Amniotic epithelial cell (primary cell): ENCODE data around the gene STX2.
"Not testable (repeated sequence)": the region's sequence is repeated elsewhere in the genome, so short reads cannot be mapped to it uniquely, and the experiment has no call there.

Experiments used
- DNase-seq: peaks from one replicate; pipeline ENCODE4 v3.0.0-alpha.2; 2010; ENCODE audit warnings: low read depth

STX2 gene

GRCh38 chr12:130838951-130839769 lies at the start of gene STX2:
TSS of gene STX2 (minus strand) at chr12:130839250. CDS start at chr12:130839099, 151 bp downstream.
- DNase-seq, result peak; percentile 77

DNA sequence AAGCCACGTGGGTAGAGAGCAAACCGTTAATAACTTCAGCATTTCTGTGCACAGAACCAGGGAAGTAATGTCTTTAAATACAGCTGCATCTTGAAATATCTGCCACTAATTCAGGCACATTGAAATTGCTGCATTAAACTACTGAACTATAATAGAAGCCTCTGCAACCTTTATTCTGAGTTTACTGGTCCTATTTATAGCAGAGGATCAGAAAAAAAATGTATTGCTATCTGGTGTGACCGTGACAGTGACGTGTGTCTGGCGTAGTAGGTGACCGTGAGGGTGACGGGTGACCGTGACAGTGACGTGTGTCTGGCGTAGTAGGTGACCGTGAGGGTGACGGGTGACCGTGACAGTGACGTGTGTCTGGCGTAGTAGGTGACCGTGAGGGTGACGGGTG lies 48.1 kb upstream of the STX2 start:
- DNase-seq, result not testable (repeated sequence)

GRCh38 chr12:130881548-130881947 lies 42.5 kb upstream of the STX2 start:
- DNase-seq, result no peak

GRCh38 chr12:130881046-130881445 lies 42.0 kb upstream of the STX2 start:
- DNase-seq, result no peak

DNA sequence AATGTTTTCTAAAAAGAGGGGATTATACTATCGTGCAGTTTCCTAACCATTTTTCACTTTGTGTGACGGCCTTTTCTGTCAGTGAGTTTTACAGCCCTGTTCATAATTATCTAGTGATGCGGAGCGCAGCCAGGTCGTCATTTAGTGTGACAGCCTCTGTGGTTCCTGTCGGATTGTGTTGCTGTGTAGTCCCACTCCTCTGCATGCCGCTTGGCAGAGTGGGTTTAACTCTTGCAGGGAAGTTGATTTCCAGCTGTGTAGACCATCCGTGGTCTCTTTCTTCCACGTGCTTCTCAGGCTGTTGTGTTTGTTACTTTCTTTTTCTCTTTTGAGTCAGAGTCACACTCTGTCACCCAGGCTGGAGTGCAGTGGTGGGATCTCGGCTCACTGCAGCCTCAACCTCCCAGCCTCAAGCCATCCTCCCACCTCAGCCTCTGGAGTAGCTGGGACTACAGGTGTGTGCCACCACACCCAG lies 41.4 kb upstream of the STX2 start:
- no peak for DNase-seq

- DNase-seq, result no peak
Measured at GRCh38 chr12:130879781-130880389, 40.8 kb upstream of the STX2 start.

DNA sequence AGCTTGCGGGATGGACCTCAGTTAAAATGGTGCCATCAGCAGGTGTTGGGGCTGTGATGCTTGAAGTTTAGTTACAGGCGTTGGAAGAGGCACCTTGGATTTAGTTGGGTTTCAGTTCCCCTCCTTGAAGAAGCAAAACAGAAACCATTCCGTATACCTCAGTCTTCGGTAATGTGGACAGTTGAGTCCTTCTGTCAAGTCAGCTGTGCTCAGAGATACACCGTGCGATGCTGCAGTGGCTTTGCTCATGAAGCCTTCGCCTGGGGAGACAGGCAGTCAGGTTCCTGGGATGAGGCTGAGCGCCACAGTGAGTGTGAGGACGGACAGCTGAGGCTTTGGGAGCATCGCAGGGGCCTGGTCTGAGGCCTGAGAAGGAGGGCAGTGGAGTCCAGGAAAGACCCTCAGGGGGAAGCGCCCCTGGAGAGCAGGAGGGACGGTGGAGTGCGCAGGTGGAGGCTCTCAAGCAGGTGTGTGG lies 40.2 kb upstream of the STX2 start:
- DNase-seq, result no peak

DNA sequence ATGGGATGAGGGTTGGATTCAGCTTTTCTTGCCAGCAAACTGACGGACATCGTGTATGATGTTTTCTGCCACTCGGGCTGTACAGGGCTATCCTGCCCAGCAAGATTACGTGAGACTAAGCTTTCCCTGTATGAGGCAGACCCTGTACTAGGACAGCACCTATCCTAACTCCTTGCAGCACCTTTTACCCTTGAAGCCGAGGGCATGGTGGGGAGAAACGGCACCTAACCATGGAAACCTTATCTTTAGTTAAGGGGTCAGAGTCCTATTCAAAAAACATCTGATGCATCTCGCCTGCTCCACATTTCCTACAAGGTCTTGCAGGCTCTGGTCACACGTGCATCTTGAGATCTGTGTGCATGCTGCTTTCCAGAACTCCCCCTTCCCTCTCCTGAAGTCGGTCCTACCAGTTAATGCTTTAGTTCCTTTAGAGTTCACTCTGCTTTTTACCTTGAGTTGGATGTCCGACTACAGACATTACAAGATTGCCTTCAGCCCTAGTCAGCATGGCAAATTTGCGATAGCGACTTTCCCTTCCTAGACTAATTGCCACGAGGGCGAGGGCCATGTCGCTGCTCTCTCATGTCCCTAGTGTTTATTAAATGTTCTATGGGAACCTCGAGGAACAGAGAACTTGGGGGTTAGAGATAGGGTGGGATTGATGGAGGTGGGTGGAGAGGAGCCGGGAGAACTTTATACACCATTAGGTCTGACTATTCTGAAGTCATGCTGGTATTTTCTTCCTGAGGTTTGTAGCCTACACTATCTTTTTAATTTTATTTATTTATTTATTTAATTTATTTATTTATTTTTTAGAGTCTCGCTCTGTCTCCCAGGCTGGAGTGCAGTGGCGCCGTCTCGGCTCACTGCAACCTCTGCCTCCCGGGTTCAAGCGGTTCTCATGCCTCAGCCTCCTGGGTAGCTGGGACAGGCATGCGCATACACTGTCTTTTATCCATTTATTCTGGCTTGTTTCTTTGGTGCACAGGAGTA lies 39.4 kb upstream of the STX2 start:
- no peak for DNase-seq

DNA sequence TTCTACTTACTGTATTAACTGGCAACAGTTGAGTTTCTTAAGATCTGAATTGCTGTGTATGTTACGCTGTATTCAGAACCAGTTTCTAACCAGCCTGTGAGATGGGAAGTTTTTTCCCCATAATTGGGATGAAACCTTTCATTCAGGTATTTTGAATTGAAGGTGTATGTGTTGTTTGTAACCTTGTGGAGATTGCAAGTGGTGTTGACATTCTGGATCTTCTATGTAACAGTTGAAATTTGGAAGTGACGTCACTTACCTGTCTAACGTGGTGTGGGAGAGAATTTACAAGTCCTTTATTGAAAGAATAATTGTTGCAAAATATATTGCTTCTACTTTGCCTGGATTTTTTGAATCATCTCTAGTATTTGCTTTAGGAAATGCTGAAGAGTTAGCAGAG lies 38.3 kb upstream of the STX2 start:
- no peak for DNase-seq

- no peak for DNase-seq
Measured at GRCh38 chr12:130876758-130877157, 37.7 kb upstream of the STX2 start.

DNA sequence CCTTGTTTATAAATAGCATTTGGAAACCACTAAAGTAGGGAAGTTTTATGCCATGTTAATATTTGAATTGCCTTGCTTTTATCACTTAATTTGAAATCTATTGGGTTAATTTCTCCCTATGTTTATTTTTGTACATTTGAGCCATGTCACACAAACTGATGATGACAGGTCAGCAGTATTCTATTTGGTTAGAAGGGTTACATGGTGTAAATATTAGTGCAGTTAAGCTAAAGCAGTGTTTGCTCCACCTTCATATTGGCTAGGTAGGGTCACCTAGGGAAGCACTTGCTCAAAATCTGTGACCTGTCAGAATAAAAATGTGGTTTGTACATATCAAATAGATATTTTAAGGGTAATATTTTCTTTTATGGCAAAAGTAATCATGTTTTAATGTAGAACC lies 37.2 kb upstream of the STX2 start:
- no peak for DNase-seq

DNA sequence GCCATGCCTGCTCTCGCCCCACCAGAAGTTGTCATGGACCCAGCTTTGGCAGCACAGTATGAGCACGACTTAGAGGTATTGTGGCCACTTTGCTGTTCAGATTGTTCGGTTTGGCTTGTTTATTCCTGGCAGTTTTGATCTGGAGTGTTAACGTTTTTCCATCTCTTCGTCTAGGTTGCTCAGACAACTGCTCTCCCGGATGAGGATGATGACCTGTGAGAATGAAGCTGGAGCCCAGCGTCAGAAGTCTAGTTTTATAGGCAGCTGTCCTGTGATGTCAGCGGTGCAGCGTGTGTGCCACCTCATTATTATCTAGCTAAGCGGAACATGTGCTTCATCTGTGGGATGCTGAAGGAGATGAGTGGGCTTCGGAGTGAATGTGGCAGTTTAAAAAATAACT lies 36.7 kb upstream of the STX2 start:
- not testable (repeated sequence) for DNase-seq

GRCh38 chr12:130875193-130875592 lies 36.1 kb upstream of the STX2 start:
- no peak for DNase-seq

GRCh38 chr12:130874696-130875095 lies 35.6 kb upstream of the STX2 start:
- no peak for DNase-seq

- no peak for DNase-seq
Measured at GRCh38 chr12:130873825-130874224, 34.8 kb upstream of the STX2 start.

- no peak for DNase-seq
Measured at GRCh38 chr12:130873106-130873795, 34.2 kb upstream of the STX2 start.

DNA sequence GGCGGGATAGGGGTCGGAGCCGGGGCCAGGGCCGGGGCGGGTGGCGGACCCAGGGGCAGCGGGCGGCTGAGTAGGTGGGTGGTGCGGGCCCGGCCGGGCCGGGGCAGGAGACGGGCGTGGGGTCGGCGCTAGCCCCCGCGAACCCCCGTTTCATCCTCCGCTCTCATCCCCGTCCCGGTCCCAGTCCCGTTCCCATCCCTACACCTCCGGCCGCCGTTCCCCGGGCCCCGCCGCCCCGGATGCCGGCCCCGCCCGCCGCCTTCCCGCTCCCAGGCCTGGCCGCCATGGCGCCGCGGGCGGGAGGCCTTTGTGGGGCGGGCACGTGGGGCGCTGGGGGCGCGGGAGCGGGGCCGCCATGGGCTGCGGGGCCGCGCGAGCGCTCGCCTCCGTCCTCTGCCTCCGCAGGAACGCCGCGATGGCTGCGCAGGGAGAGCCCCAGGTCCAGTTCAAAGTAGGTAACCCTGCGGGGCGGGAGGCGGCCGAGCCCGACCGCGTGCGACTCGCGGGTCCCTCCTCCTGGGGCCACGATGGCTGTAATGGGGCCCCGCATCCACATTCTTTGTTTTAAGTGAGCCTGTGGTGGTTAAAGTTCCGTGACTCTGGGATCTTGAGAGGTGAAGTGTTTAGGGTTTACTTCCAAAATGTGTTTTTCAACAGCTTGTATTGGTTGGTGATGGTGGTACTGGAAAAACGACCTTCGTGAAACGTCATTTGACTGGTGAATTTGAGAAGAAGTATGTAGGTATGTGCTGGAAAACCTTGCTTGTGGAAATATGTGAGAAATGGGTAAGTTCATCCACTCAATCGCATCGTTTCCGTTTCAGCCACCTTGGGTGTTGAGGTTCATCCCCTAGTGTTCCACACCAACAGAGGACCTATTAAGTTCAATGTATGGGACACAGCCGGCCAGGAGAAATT lies 33.4 kb upstream of the STX2 start:
- DNase-seq, result peak; percentile 21

GRCh38 chr12:130871286-130872178 lies 32.5 kb upstream of the STX2 start, which contains the start of gene RAN:
TSS of gene RAN (plus strand) at chr12:130872066. CDS start at chr12:130872594, 528 bp downstream.
- DNase-seq, result peak; percentile 87
